H9 (cell line): ENCODE data around the gene ITM2C. TPM values are rescaled to one million over a fixed set of nuclear protein-coding genes. Genes with fewer than 3 reads are reported as not detected.

Source experiments
- DNase-seq: peaks from one replicate; pipeline ENCODE4 v3.0.0-alpha.2; 2017
- H2AFZ ChIP-seq: one replicate; pipeline ENCODE4 v1.6.1; 2013; ENCODE audit warnings: mild to moderate bottlenecking, low read length, control low read depth, moderate library complexity
- H2AK5ac ChIP-seq: 2 replicates; pipeline ENCODE4 v1.6.1; 2013; ENCODE audit warnings: low read length, control low read depth, mixed read lengths; ENCODE audit not compliant: insufficient read length
- H2BK120ac ChIP-seq: one replicate; pipeline ENCODE4 v1.6.1; 2013; ENCODE audit warnings: low read depth, mild to moderate bottlenecking, low read length, control low read depth, inconsistent platforms; ENCODE audit not compliant: poor library complexity, severe bottlenecking
- H2BK12ac ChIP-seq: 2 replicates; pipeline ENCODE4 v1.6.1; 2013; ENCODE audit warnings: low read length, control low read depth, mixed read lengths, low read depth; ENCODE audit not compliant: insufficient read length
- H2BK15ac ChIP-seq: 2 replicates; pipeline ENCODE4 v1.6.1; 2013; ENCODE audit warnings: low read depth, low read length, control low read depth
- H2BK20ac ChIP-seq: one replicate; pipeline ENCODE4 v1.6.1; 2013; ENCODE audit warnings: low read depth, mild to moderate bottlenecking, low read length, control low read depth, inconsistent platforms; ENCODE audit not compliant: poor library complexity, severe bottlenecking
- H2BK5ac ChIP-seq: 2 replicates; pipeline ENCODE4 v1.6.1; 2013; ENCODE audit warnings: low read length, control low read depth, mixed read lengths; ENCODE audit not compliant: insufficient read length
- H3K14ac ChIP-seq: 2 replicates; pipeline ENCODE4 v1.6.1; 2013; ENCODE audit warnings: low read length, control low read depth; ENCODE audit not compliant: insufficient read depth
- H3K18ac ChIP-seq: 2 replicates; pipeline ENCODE4 v1.6.1; 2013; ENCODE audit warnings: low read depth, mild to moderate bottlenecking, mixed read lengths, low read length, control low read depth; ENCODE audit not compliant: insufficient read length
- H3K23ac ChIP-seq: 2 replicates; pipeline ENCODE4 v1.6.1; 2013; ENCODE audit warnings: low read length, control low read depth, mixed read lengths, low read depth; ENCODE audit not compliant: insufficient read length
- H3K23me2 ChIP-seq: 2 replicates; pipeline ENCODE4 v1.6.1; 2013; ENCODE audit warnings: low read depth, mild to moderate bottlenecking, mixed read lengths, low read length, control low read depth; ENCODE audit not compliant: insufficient read length, poor library complexity, severe bottlenecking
- H3K27ac ChIP-seq: 2 replicates; pipeline ENCODE4 v1.5.1; 2013; ENCODE audit warnings: low read length, control low read depth, mixed read lengths, low read depth; ENCODE audit not compliant: insufficient read length
- H3K27me3 ChIP-seq: 2 replicates; pipeline ENCODE4 v1.6.1; 2013; ENCODE audit warnings: low read length, control low read depth, inconsistent platforms; ENCODE audit not compliant: insufficient read depth
- H3K4ac ChIP-seq: 2 replicates; pipeline ENCODE4 v1.6.1; 2013; ENCODE audit warnings: low read depth, mild to moderate bottlenecking, control low read depth, inconsistent platforms, low read length, moderate library complexity
- H3K4me1 ChIP-seq: 2 replicates; pipeline ENCODE4 v1.6.1; 2013; ENCODE audit warnings: low read length, control low read depth, inconsistent platforms; ENCODE audit not compliant: insufficient read depth
- H3K4me2 ChIP-seq: 2 replicates; pipeline ENCODE4 v1.6.1; 2013; ENCODE audit warnings: low read length, control low read depth, mixed read lengths; ENCODE audit not compliant: insufficient read length, insufficient read depth
- H3K56ac ChIP-seq: 2 replicates; pipeline ENCODE4 v1.6.1; 2013; ENCODE audit warnings: low read depth, mild to moderate bottlenecking, mixed read lengths, low read length, control low read depth; ENCODE audit not compliant: insufficient read length
- H3K79me1 ChIP-seq: 2 replicates; pipeline ENCODE4 v1.6.1; 2013; ENCODE audit warnings: low read depth, mild to moderate bottlenecking, moderate library complexity, low read length, control low read depth, inconsistent platforms; ENCODE audit not compliant: insufficient read depth, poor library complexity, severe bottlenecking
- H3K79me2 ChIP-seq: 2 replicates; pipeline ENCODE4 v1.6.1; 2013; ENCODE audit warnings: low read length, control low read depth, inconsistent platforms; ENCODE audit not compliant: insufficient read depth
- H3K9ac ChIP-seq: 2 replicates; pipeline ENCODE4 v1.6.1; 2013; ENCODE audit warnings: low read length, control low read depth, mixed read lengths; ENCODE audit not compliant: insufficient read length; ENCODE audit errors: extremely low read depth
- H3K9me3 ChIP-seq: one replicate; pipeline ENCODE4 v1.6.1; 2013; ENCODE audit warnings: low read depth, low read length, inconsistent platforms; ENCODE audit not compliant: control insufficient read depth
- H3T11ph ChIP-seq: one replicate; pipeline ENCODE4 v1.6.1; 2013; ENCODE audit warnings: mild to moderate bottlenecking, low read length, control low read depth, inconsistent platforms
- H4K20me1 ChIP-seq: one replicate; pipeline ENCODE4 v1.6.1; 2013; ENCODE audit not compliant: control insufficient read depth, insufficient read length, insufficient read depth
- H4K5ac ChIP-seq: 2 replicates; pipeline ENCODE4 v1.6.1; 2013; ENCODE audit warnings: low read depth, mild to moderate bottlenecking, mixed read lengths, low read length, control low read depth; ENCODE audit not compliant: insufficient read length
- H4K8ac ChIP-seq: replicated peaks from 2 replicates; pipeline ENCODE4 v1.6.1; 2013; ENCODE audit warnings: low read length, control low read depth, mixed read lengths, low read depth; ENCODE audit not compliant: insufficient read length
- H4K91ac ChIP-seq: 2 replicates; pipeline ENCODE4 v1.6.1; 2013; ENCODE audit warnings: low read depth, mild to moderate bottlenecking, moderate library complexity, mixed read lengths, low read length, control low read depth; ENCODE audit not compliant: insufficient read length
- H3K27ac Mint-ChIP-seq, 3 experiments: 2 replicates in 2 of 3; 3 replicates in 1 of 3; pipeline ENCODE4 v1.8.0; 2020 to 2021; ENCODE audit warnings: mixed read lengths in 3 of 3, mild to moderate bottlenecking in 1 of 3, moderate library complexity in 1 of 3
- H3K27me3 Mint-ChIP-seq: 2 replicates; pipeline ENCODE4 v1.8.0; 2021; ENCODE audit warnings: low read depth, mild to moderate bottlenecking, moderate library complexity, mixed read lengths
- H3K36me3 Mint-ChIP-seq, 3 experiments: 2 replicates in 2 of 3; 3 replicates in 1 of 3; pipeline ENCODE4 v1.8.0; 2020 to 2021; ENCODE audit warnings: low read depth in 3 of 3, mixed read lengths in 3 of 3; ENCODE audit not compliant: insufficient read depth in 1 of 3
- H3K4me1 Mint-ChIP-seq, 2 experiments: 2 replicates each; pipeline ENCODE4 v1.8.0; 2020; ENCODE audit warnings: mixed read lengths in 2 of 2
- H3K4me3 Mint-ChIP-seq, 2 experiments: 2 replicates in 1 of 2; 3 replicates in 1 of 2; pipeline ENCODE4 v1.8.0; 2020 to 2021; ENCODE audit warnings: mild to moderate bottlenecking in 2 of 2, mixed read lengths in 2 of 2, moderate library complexity in 1 of 2
- H3K9me3 Mint-ChIP-seq, 2 experiments: 2 replicates in 1 of 2; 3 replicates in 1 of 2; pipeline ENCODE4 v1.8.0; 2020; ENCODE audit warnings: mild to moderate bottlenecking in 2 of 2, mixed read lengths in 2 of 2, moderate library complexity in 1 of 2
- CTCF ChIP-seq: fragments of 200-600 bp; sonication (generic); conservative IDR thresholded peaks from 3 replicates; pipeline ENCODE4 v1.8.0; 2021; ENCODE audit warnings: antibody characterized with exemption, mild to moderate bottlenecking
- WGBS: extraction: QIAGEN DNeasy Blood & Tissue Kit; methylation state at CpG from one replicate; pipeline ENCODE4 v1.1.7; 2013; ENCODE audit warnings: missing lambda C conversion rate, low lambda C conversion rate, mixed read lengths; ENCODE audit not compliant: insufficient read length; ENCODE audit errors: extremely low coverage; 5-methylcytosine and 5-hydroxymethylcytosine counted together
- total RNA-seq: library from RNA; stranded (reverse); gene quantifications from 2 replicates; pipeline ENCODE4 v1.2.1, GENCODE V29; 2021

Gene ITM2C
- total RNA-seq, 1 experiment from 2014 or later, result 297 TPM

- H3K9me3 Mint-ChIP-seq, result peaks cover 0 to 2% of the 10 kb centered on the region in 2 experiments; a peak in 1 of 5 replicates
- no peak overlapping the region for H3K4ac ChIP-seq
- H4K8ac ChIP-seq, result no peak overlapping the region
- no peak overlapping the region for H2BK15ac ChIP-seq
- TF ChIP-seq CTCF, result no peak
- H3K4me1 Mint-ChIP-seq, result peaks cover 58 to 64% of the 10 kb centered on the region in 2 experiments
- DNase-seq, result no peak
- no peaks in the 10 kb centered on the region for H3K27me3 Mint-ChIP-seq
- no peaks in the 10 kb centered on the region for H3K9me3 ChIP-seq
- H4K5ac ChIP-seq, result no peak overlapping the region
- H3K23me2 ChIP-seq, result peaks cover 8% of the 10 kb centered on the region
- no peak overlapping the region for H2BK20ac ChIP-seq
- no peaks in the 10 kb centered on the region for H3K27me3 ChIP-seq
- H3K27ac ChIP-seq, result no peak overlapping the region
- no peak overlapping the region for H3K23ac ChIP-seq
- no peaks in the 10 kb centered on the region for H4K20me1 ChIP-seq
- no peak overlapping the region for H3K56ac ChIP-seq
- no peak overlapping the region for H3T11ph ChIP-seq
- no peak overlapping the region for H4K91ac ChIP-seq
- peaks cover 16% of the 10 kb centered on the region; the same call in 1 of the 2 replicates for H3K4me1 ChIP-seq
- peaks cover 16 to 37% (median 26%) of the 10 kb centered on the region in 3 experiments for H3K36me3 Mint-ChIP-seq
- no peak overlapping the region for H3K18ac ChIP-seq
- H2AFZ ChIP-seq, result no peak overlapping the region
- no CpG with 5 or more reads among the region's 18 CpGs for WGBS
- H2BK5ac ChIP-seq, result no peak overlapping the region
- no peak overlapping the region; the same call in 1 of the 2 replicates for H3K14ac ChIP-seq
- peak overlapping the region; percentile 93 to 99 (median 95); a peak in 6 of 7 replicates for H3K27ac Mint-ChIP-seq
- no peak overlapping the region for H2AK5ac ChIP-seq
- peaks cover 43% of the 10 kb centered on the region for H3K79me2 ChIP-seq
- no peak overlapping the region for H2BK12ac ChIP-seq
- H3K4me3 Mint-ChIP-seq, result peak overlapping the region in 1 of 2 experiments; percentile 63; a peak in 4 of 5 replicates
- no peaks in the 10 kb centered on the region for H3K79me1 ChIP-seq
- H2BK120ac ChIP-seq, result no peak overlapping the region
- H3K9ac ChIP-seq, result no peak overlapping the region
- H3K4me2 ChIP-seq, result no peak overlapping the region
Measured at GRCh38 chr2:230870544-230871360, 6.0 kb downstream of the ITM2C start.
